Muscle of leg (tissue), 11 donors: ENCODE data around the gene C22orf31. TPM values are rescaled to one million over a fixed set of nuclear protein-coding genes. Genes with fewer than 3 reads are reported as not detected.
A peak's percentile ranks its signal among the peaks of the same experiment; 100 is the strongest.

Experiments used
- DNase-seq: peaks from one replicate; pipeline ENCODE4 v3.0.0; 2013
- H3K27ac ChIP-seq: one replicate; pipeline ENCODE4 v1.5.1; 2013; ENCODE audit warnings: mild to moderate bottlenecking, low read length, control low read depth
- H3K27me3 ChIP-seq: one replicate; pipeline ENCODE4 v1.6.1; 2013; ENCODE audit warnings: low read length; ENCODE audit not compliant: control insufficient read depth, insufficient read depth
- H3K36me3 ChIP-seq: one replicate; pipeline ENCODE4 v1.6.1; 2013; ENCODE audit warnings: low read length; ENCODE audit not compliant: control insufficient read depth, insufficient read depth
- H3K4me1 ChIP-seq: one replicate; pipeline ENCODE4 v1.6.1; 2013; ENCODE audit warnings: low read length; ENCODE audit not compliant: control insufficient read depth, insufficient read depth
- H3K4me3 ChIP-seq: one replicate; pipeline ENCODE4 v1.5.1; 2013; ENCODE audit warnings: low read length, control low read depth
- H3K9me3 ChIP-seq: replicated peaks from 2 replicates; pipeline ENCODE4 v1.6.1; 2013; ENCODE audit warnings: low read depth, low read length; ENCODE audit not compliant: control insufficient read depth
- WGBS: methylation state at CpG from one replicate; pipeline ENCODE4 v1.1.5; 2013; ENCODE audit warnings: missing lambda C conversion rate; ENCODE audit not compliant: insufficient coverage; 5-methylcytosine and 5-hydroxymethylcytosine counted together
- polyA plus RNA-seq, 8 donors: library from polyadenylated mRNA; unstranded; fragments of 120-200 nt; gene quantifications; one replicate each; pipeline versions ENCODE4 v1.2.1 to v1.2.3, GENCODE V29; 2013; ENCODE audit warnings: inconsistent platforms in 1 of 8, low replicate concordance in 1 of 8; ENCODE audit not compliant: insufficient read length in 8 of 8, insufficient read depth in 1 of 8
- total RNA-seq: library from RNA; stranded (reverse); fragments of 120-200 nt; gene quantifications from one replicate; pipeline ENCODE4 v1.2.4, GENCODE V29; 2013

C22orf31 gene
- total and polyA plus RNA-seq, 9 donors: 1.1 to 3.0 (median 1.9) TPM

GRCh38 chr22:29072979-29073617 is 11.5 kb upstream of the C22orf31 start, which contains the start of gene KREMEN1:
Gene KREMEN1, plus strand, starts transcription at chr22:29073035. Its CDS starts 96 bp downstream, at chr22:29073131.
- peak within 1 kb of the TSS; percentile 87 for H3K4me3 ChIP-seq
- peaks cover 69% of the 10 kb centered on the region for H3K4me1 ChIP-seq
- peak within 1 kb of the TSS; percentile 78 for H3K27ac ChIP-seq
- H3K36me3 ChIP-seq: no peaks in the 10 kb centered on the region
- DNase-seq: no peak
- H3K27me3 ChIP-seq: peaks cover 27% of the 10 kb centered on the region
- no peaks in the 10 kb centered on the region for H3K9me3 ChIP-seq
- under 1% methylated on average over 76 of the region's 76 CpGs for WGBS

GRCh38 chr22:29072193-29072978 is 10.8 kb upstream of the C22orf31 start:
- Histone ChIP-seq H3K4me1 (peaks cover 67% of the 10 kb centered on the region), H3K36me3 (no peaks in the 10 kb centered on the region), H3K9me3 (no peaks in the 10 kb centered on the region), H3K27ac (peak overlapping the region; percentile 47), H3K4me3 (peak overlapping the region; percentile 50), H3K27me3 (peaks cover 27% of the 10 kb centered on the region)
- 17% methylated on average over 36 of the region's 41 CpGs for WGBS
- peak; percentile 89 for DNase-seq

DNA sequence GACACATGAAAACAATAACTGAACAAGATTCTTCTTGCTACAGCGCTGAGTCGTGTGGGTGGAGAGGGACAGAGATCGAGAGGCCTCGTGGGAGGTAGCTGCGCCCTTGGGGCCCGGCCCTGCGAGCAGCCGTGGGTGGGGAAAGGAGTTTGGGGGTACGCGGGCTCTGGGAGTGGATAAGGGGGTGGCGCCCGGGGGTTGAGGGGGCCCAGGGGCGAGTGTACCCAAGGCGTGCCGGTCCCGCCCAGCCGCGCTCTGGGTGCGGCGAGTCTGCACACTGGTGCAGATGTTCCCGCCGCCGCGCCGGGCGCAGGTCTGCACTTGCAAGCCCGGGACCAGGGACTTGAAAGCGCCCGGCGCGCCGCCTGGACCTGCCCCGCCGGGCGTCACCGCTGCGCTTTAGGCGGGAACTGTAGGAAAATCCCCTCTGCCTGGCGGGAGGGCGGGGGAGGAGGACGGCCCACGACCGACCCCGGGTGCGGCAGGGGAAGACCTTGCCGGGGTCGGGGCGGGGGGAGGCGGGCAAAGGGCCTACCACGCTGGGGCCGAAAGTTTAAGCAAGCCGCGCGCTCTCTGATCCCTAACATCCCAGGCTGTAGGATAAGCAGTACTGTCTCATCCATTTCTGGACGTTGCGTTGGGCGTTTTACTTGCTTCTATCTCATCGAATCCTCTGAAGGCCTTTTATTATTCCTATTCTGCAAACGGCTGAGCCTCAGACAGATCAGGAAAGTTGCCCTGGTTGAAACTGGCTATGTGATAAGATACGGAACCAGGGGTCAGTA is 9.8 kb upstream of the C22orf31 start:
- H3K4me1 ChIP-seq: peaks cover 68% of the 10 kb centered on the region
- peak overlapping the region; percentile 25 for H3K4me3 ChIP-seq
- DNase-seq: peak; percentile 61
- WGBS: 6% methylated on average over 57 of the region's 60 CpGs
- H3K36me3 ChIP-seq: no peaks in the 10 kb centered on the region
- no peaks in the 10 kb centered on the region for H3K9me3 ChIP-seq
- no peak overlapping the region for H3K27ac ChIP-seq
- H3K27me3 ChIP-seq: peaks cover 27% of the 10 kb centered on the region

DNA sequence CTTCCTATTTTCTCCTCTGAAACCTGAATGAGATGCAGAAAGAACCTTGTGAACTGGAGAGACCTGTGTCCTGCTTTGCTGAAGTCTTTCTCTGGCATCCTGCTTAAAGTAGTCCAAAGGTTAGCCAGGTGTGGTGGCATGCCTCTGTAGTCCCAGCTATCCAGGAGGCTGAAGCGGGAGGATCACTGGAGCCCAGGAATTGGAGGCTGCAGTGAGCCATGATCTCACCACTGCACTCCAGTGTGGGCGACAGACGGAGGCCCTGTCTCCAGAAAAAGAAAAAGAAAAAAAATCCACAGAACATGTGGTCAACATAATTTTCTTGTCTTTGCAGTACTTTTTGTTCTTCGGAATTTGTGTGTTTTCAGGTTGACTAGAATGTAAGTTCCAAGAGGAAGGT is 8.9 kb upstream of the C22orf31 start:
- H3K4me1 ChIP-seq: peaks cover 70% of the 10 kb centered on the region
- peak overlapping the region; percentile 47 for H3K27ac ChIP-seq
- peaks cover 27% of the 10 kb centered on the region for H3K27me3 ChIP-seq
- WGBS: no CpG with 5 or more reads among the region's 4 CpGs
- no peak overlapping the region for H3K4me3 ChIP-seq
- no peaks in the 10 kb centered on the region for H3K9me3 ChIP-seq
- no peak for DNase-seq
- no peaks in the 10 kb centered on the region for H3K36me3 ChIP-seq

DNA sequence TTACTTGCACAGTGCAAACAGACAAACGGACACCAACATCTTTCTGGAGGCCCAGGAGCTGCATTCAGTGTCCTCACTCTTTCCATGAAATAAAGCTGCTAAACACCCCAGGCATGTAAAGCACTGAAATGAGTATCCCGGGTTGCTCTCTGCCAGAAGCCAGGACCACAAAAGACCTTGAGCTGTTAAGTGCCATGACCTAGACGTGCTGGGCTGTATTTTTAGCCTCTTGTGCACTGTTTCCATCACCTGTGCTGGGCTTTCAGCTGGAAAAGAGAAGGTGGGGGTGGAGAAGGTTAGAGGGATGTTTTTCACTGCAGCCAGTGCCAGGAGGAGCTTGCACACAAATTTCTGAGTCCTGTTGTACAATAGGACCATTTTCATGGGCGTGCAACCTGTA is 7.8 kb upstream of the C22orf31 start:
- peak; percentile 60 for DNase-seq
- Histone ChIP-seq H3K27ac (peak overlapping the region; percentile 16), H3K27me3 (peaks cover 27% of the 10 kb centered on the region), H3K4me3 (no peak overlapping the region), H3K36me3 (no peaks in the 10 kb centered on the region), H3K9me3 (no peaks in the 10 kb centered on the region), H3K4me1 (peaks cover 62% of the 10 kb centered on the region)
- 0% methylated on average over 1 of the region's 4 CpGs for WGBS

- 55% methylated on average over 4 of the region's 7 CpGs for WGBS
- Histone ChIP-seq H3K4me1 (peaks cover 41% of the 10 kb centered on the region), H3K27me3 (peaks cover 5% of the 10 kb centered on the region), H3K4me3 (no peak overlapping the region), H3K27ac (no peak overlapping the region), H3K9me3 (no peaks in the 10 kb centered on the region), H3K36me3 (no peaks in the 10 kb centered on the region)
- DNase-seq: no peak
Observed at GRCh38 chr22:29065468-29066190, 4.0 kb upstream of the C22orf31 start.

GRCh38 chr22:29062286-29062821 is 723 bp upstream of the C22orf31 start:
- H3K4me1 ChIP-seq: peaks cover 28% of the 10 kb centered on the region
- H3K27ac ChIP-seq: no peak overlapping the region
- H3K36me3 ChIP-seq: no peaks in the 10 kb centered on the region
- WGBS: 29% methylated on average over 5 of the region's 8 CpGs
- H3K9me3 ChIP-seq: no peaks in the 10 kb centered on the region
- H3K4me3 ChIP-seq: no peak overlapping the region
- DNase-seq: peak; percentile 53
- H3K27me3 ChIP-seq: no peaks in the 10 kb centered on the region

- Histone ChIP-seq H3K4me1 (peaks cover 31% of the 10 kb centered on the region), H3K27ac (no peak overlapping the region), H3K9me3 (no peaks in the 10 kb centered on the region), H3K27me3 (no peaks in the 10 kb centered on the region), H3K36me3 (no peaks in the 10 kb centered on the region), H3K4me3 (no peak overlapping the region)
- DNase-seq: no peak
- 60% methylated on average over 4 of the region's 7 CpGs for WGBS
Observed at GRCh38 chr22:29060931-29061330, 700 bp downstream of the C22orf31 start.

DNA sequence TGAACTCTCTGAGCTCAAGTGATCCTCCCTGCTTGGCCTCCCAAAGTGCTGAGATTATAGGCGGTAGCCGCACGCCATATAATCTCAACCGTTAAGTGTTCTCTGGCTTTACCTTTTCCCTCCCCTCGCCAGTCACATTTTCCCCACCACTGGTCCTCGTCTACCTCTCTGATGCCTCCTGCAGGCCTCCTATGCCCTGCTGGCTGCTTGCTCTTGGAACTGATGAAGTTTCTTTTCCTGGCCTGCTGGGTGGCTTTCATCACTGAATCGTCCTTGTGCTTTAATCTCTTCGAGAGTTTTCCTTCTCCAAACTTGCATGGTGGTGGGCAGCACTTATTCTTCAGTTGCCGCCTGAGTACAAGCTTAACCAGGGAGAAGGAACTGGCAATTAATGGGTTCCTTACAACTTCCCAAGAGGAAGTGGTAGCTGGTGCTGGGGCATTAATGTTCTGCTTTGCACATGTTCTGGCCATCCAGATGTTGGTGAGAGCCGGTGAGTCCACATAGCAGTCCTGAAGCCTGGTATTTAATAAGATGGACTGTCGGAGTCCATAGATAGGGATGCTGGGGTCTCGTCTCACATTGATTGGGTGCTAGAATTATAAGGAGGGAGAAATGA is 1.3 kb downstream of the C22orf31 start:
- no peaks in the 10 kb centered on the region for H3K36me3 ChIP-seq
- H3K27me3 ChIP-seq: no peaks in the 10 kb centered on the region
- H3K27ac ChIP-seq: no peak overlapping the region
- WGBS: 76% methylated on average over 9 of the region's 12 CpGs
- H3K4me1 ChIP-seq: peaks cover 35% of the 10 kb centered on the region
- no peaks in the 10 kb centered on the region for H3K9me3 ChIP-seq
- no peak for DNase-seq
- H3K4me3 ChIP-seq: no peak overlapping the region
